ENCODE results near the gene GOLGA8G.
"Not testable (repeated sequence)": the region's sequence is repeated elsewhere in the genome, so short reads cannot be mapped to it uniquely, and the experiment has no call there.

The GOLGA8G gene
- total RNA-seq: 0 reads per million in 2 experiments

- DNase-seq (ENCODE audit: low read depth): not testable (repeated sequence)
Observed at GRCh38 chr15:28532954-28533353, at the start of gene GOLGA8G. Gene GOLGA8G, minus strand, starts transcription at chr15:28532971. Its CDS starts 62 bp downstream, at chr15:28532909.

- not testable (repeated sequence) for DNase-seq (ENCODE audit: low read depth)
Observed at GRCh38 chr15:28573351-28573750, 40.6 kb upstream of the GOLGA8G start.

GRCh38 chr15:28553268-28553667, 20.5 kb upstream of the GOLGA8G start, which contains the start of gene GOLGA6L25:
Gene GOLGA6L25, plus strand, starts transcription at chr15:28553568. Its CDS starts 61 bp downstream, at chr15:28553629.
- DNase-seq (ENCODE audit: low read depth): not testable (repeated sequence)

- not testable (repeated sequence) for DNase-seq (ENCODE audit: low read depth)
Observed at GRCh38 chr15:28515208-28515607, 17.6 kb downstream of the GOLGA8G start.

- not testable (repeated sequence) for DNase-seq (ENCODE audit: low read depth)
Observed at GRCh38 chr15:28514128-28514527, 18.6 kb downstream of the GOLGA8G start.

GRCh38 chr15:28508217-28508889, 24.4 kb downstream of the GOLGA8G start:
- DNase-seq (ENCODE audit: low read depth): not testable (repeated sequence)

- DNase-seq (ENCODE audit: low read depth): not testable (repeated sequence)
Observed at GRCh38 chr15:28481340-28481739, 51.4 kb downstream of the GOLGA8G start.

Data from T follicular helper cell (primary cell).